Limb (tissue), 2 donors: Measurements from ENCODE around the gene RALGPS1.
A peak's percentile ranks its signal among the peaks of the same experiment; 100 is the strongest.

Experiments used
- DNase-seq, 2 donors: peaks; one replicate each; pipeline ENCODE4 v3.0.0-alpha.2; 2016; ENCODE audit errors: extremely low spot score in 2 of 2

Gene RALGPS1

DNA sequence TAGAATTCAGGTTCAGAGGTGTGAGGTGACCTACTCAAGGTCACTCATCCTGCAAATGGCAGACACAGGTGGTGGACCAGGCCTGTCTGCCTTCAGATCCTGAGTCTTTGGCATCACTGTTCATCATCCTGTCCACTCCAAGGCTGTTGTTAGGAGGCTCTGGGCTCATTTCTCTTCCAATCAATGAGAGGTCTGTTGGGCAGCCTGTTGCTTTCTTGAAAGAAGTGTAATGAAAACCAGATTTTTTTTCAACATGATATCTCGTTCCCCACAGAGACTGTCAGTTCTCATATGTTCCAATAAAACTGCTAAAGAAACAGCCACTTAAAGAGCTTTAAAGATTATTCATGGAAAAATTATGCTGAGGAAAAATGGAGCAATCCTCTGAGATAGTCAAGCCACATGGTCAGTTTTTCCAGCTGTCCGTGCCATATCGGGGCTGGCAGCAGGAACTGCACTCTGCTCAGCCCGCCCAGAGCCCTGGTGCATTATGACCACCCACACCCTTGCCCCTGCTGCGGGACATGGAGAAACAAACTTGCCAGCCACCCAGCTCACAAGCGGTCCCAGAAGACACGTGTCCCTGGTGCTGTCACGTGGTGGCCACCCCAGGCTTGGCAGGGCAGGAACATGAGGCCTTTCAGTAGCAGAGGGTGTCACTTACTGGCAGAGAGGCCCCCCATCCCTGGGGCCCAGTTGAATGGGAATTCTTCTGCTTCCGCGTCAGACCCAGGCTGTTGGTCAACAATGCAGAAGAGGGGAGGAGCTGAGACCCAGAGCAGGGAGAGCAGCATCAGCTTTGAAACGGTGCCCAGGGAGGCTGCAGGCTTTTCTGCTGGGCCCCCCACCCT, 271.6 kb downstream of the RALGPS1 start:
- peak; percentile 81 for DNase-seq

DNA sequence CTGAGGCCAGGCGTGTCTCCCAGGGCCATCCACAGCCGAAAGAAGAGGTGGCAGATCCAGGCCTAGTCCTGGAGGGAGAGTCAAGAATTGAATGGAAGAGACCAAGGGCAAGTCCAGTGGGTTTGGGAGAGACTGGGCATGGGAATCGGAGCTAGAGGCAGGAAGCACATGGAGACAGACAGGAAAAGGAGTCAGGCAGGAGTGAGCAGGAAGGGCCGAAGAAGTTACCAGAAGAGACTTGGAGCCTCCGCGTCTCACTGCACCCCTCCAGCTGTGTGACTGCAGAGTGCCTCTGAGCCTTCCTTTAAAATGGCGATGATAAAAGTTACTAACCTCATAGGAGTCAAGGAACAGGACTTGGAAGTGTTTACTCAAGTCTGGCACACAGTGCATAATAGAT, 272.2 kb downstream of the RALGPS1 start:
- no peak for DNase-seq

DNA sequence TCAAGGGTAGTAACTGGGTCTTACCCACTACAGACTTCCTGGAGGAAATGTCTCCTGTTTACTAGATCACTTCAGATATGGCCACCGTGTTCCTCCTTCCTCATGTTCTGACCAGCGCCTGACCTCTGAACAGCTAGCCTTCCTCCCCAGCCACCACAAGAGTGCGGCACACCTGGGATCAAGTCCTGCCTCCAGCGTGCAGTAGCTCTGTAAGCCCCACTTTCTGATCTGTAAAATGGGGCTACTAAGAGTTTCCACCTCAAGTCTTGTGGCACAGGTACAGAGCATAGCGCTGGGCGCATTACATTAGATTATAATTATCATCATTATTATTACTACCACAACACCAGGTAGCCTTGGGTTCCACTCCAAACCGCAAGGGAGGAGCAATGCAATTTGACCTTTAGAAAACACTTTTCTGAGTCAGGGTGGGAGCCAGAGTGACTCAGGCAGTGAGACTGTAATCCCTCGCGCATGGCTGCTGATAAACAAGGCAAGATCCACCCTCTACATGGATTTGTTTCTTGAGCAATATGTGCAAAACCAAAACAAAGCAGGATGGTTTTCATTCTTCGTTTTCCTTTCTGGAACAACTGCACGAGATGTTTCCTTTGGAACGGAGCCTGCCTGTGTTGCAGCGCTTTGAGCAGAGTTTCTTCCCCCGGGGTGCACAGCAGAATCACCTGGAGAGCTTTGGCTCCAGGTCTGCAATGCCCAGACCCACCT, 272.8 kb downstream of the RALGPS1 start:
- DNase-seq: peak in 1 of 2 donors; percentile 33

DNA sequence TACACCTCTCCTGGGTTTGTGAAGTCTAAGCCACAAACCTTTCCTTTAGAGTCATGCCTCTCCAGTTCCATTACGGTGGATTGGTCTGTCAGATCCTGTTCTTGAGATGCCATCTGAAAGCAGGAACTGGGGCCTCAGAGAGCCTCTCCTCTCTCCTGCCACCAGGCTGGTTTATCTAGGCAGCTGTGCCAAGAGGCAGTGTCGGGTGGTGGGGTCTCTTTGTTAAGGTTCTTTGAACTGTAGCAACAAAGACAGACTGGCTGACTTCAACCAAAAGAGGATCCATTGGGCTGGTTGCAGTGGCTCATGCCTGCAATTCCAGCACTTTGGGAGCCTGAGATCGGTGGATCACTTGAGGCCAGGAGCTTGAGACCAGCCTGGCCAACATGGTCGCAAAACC, 273.8 kb downstream of the RALGPS1 start:
- DNase-seq: no peak

DNA sequence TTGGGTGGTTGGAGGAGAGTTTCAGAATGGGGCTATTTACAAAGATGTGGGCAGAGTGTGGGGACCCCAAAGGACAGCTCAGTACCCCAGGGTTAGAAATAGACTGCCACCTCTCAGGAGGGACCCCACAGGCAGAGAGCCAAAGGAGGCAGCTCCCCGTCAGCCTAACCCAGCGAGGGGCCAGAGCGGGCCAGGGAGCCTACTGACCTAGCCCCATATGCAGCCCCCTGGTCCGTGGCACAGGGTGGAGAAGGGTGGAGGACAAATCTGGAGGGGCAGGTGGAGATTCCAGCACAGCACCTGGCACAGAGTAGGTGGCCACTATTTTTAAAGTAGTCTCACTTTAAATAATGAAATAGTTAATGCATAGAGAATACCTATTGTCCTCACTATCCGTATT, 275.0 kb downstream of the RALGPS1 start:
- no peak for DNase-seq

DNA sequence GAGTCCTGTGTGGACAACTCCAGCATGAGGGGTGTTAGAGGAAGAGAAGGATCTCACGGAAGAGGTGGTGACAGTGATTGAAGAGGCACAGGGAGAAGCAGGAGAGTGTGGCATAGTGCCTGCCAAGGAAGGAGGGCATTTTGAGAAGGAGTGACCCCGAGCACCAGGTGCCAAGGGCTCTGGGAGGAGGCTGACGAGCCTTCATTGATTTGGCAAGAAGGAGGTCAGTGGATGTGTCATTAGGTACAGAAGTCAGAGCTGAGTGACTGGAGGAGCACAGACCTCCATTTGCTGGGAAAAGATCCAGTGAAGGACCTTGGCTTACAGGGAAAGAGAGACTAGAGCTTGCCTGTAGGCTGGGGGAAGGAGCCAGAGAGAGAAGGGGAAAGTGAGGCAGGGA, 278.2 kb downstream of the RALGPS1 start:
- no peak for DNase-seq

DNA sequence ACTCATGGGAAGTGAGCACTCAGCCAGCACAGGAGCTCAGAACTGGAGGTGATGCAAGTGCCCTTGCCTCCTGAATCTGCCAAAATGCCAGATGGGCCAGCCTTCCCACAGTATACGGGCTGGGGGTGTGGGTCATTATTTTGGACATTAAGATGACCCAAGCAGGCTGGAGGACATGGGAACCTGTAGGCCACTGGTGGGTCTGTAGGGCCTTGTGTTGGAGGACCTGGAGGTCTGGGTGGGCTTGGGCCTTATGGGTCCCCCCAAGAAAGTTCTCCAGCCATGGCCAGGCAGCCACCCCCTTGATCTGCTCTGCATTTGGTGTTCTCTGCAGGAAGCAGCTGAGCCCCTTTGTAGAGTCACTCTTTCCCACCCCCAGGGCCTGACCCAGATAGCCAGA, 278.9 kb downstream of the RALGPS1 start:
- no peak for DNase-seq

DNA sequence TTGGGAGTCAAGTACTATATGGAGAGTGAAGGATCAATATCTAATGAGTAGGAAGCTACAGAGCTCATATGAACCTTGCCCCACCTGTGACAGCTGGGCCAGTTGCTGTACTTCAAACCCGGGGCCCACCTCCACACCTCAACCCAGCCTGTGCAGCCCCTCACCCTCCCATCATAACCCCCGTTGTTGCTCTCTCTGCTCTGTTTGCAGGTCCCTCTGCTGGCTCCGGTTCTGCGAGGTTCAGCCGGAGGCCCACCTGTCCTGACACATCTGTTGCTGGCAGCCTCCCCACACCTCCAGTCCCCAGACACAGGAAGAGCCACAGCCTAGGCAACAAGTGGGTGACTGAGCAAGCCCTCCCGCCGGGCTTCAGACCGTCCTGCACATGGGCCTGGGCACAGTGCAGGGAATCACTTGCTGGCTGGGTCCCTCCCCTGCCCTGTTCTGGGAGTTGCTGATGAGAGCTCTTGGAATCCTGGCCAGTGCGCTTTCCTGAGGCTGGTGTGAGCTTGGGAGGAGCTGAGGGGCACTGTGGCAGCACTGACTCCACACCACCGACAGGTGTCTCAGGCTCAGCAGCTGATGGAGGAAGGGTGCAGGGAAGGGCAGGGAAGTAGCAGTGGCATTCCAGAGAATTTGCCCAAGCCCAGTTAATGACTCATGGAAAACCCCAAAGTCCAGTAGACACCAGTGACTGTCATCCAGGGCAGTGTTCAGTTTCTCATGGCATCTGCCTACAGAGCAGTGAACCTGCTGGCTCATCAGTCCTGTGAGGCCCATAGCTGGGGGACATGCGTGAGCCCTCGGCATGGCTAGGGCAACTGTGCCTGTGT, 280.5 kb downstream of the RALGPS1 start:
- DNase-seq: no peak

DNA sequence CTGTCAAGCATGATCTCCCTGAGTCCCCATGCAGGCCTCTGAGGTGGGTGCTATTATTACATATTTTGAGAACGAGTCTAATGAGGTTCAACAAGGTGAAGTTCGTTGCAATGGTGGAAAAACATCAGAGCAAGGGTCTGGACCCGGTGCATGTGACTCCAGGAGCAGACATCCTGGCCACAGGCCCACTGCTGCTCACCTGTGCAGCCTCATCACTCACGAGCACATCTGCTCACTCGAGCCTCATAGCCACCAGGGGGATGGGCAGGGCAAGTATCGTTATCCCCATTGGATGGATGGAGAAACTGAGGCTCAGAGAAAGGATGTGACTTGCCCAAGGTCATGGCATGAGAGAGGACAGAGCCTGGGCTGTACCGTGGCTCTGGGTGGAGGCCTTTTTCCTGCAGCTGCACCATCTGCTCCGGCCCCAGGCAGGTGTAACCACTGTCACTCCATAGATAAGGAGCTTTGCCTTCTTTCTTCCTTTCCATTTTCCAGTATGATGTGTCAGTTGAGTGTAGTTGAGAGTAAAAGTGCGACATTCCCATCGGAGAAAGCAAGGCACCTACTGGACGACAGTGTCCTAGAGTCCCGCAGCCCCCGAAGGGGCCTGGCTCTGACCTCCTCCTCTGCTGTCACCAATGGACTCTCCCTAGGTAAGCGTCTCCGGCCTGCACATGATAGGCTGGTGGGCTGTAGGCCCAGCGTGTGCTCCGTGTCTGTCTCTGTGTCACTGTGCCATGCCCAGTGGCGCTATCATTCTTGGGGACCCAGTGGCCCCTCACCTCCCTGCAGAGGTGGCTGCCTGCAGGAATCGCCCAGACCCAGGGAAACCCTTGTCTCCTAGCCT, 281.6 kb downstream of the RALGPS1 start:
- no peak for DNase-seq

DNA sequence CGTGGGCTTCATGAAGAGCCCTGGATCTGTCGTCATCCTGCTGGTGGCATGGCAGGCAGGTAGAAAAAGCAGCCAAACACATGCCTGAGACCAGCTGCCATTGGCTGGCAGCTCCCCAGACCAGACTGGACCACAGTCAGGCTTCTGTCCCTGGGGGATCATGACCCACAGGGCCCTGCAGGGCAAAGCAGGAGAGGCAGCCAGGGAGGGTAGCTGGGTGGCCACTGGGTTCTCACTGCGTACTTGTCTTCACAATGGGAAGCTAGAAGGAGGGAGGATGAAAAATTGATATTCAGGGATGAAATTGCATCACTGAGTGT, 282.2 kb downstream of the RALGPS1 start:
- DNase-seq: no peak

DNA sequence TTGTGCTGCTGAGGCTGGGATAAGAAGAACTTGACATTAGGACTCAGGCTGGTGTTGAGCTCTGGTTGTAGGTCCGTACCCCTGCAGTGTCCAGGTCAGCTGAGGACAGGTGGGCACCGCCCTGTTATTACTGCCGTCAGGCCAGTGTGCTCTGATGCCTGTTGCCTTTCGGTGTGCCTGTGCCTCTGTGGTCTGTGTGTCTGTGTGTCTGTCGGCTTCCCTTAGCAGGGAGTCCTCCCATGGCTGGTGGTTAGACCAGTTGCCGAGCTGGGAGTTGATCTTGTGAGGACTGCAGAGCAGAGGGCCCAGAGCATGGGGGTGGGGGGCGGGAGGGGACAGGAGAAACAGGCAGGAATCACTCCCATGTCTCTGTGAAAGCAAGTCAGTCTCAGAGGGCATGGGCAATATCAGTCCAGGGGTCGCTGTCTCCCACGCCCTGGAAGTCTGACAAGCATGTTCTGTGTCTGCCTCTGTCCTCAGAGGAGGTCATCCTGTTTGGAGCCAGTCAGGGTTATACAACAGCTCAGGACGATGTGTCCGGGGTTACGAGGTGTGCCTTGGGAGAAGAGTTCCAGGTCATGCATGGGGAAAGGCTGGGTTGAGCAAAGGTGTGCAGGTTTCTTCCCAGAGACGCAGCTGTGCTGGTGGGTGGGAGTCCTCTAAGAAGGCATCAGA, 282.7 kb downstream of the RALGPS1 start:
- no peak for DNase-seq

DNA sequence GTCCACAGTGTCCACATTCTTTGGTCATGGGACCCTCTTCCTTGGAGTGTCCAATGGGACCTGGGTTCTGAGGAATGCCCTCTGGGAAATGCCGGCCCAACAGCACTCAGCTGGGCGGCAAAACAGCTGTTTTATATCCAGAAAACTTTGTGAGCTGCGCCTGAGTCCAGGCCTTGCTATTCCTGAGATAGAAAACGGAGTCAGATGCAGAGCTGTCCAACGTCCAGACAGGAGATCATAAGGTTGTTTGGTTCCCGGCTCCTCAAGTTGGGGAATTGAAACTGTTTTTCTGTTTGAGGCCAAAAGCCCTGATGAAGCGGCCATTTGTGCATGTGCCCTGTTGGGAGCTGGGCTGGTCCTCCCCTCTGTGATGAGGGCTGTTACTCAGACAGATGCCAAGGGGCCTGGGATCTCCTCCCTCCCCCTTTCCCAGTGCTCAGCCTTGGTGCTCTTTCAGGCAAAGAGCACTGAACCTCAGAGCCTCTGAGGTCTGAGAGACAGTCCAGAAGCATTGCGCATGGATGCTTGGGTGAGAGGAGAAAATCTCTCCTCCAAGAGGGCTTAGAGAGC, 283.4 kb downstream of the RALGPS1 start:
- no peak for DNase-seq

DNA sequence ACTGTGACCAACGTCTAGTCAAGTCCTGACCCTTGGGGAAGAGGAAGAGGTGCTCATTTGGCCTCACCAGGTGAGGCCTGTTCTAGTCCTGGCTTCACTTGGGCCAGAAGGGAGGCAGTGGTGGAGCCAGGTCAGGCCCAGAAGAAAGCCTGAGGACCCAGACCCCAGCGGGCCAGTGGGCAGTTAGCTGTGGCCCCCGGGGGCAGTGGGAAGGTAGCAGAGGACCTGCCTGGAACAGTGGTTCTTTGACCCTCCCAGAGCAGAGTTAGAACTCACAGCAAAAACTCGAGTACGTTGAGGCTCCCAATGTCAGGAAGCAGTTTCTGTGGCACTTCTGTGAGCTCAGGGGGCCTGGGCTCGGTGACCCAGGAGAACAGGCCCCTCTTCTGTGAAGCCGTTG, 284.0 kb downstream of the RALGPS1 start:
- DNase-seq: no peak

DNA sequence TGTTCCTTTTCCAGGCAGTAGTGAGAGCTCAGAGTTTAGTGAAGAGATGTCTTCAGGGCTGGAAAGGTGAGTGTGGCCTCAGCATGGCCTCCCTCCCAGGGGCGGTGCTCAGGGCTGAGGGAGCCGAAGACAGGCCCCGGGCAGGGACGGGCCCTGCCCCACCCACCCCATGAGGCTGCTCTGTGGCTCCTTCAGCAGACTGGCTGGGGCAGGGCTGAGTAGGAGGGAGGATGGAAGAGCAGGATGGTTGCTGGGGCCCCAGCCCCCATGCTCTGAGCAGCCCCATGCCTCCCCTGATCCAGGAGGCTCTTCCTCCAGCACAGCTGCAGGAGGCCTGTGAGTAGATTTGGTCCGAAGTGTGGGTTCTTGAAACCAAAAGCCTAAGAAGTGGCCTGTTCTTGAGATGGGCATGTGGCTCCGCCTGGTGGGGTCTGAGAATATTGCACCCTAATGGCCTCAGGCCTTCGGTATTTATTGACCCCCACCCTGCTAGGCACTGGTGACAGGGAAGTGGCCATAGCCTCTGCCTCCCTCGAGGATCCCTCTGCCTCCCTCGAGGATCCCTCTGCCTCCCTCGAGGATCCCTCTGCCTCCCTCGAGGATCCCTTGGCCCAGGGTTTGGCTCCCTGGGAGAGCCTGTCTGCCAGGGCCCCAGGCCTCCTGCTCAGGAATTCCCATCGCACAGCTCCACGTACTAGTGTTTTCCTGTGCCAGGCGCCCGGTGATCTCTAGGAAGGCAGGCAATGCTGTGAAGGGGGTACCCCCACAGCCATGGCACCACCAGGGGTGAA, 284.6 kb downstream of the RALGPS1 start:
- DNase-seq: peak; percentile 85 to 89

DNA sequence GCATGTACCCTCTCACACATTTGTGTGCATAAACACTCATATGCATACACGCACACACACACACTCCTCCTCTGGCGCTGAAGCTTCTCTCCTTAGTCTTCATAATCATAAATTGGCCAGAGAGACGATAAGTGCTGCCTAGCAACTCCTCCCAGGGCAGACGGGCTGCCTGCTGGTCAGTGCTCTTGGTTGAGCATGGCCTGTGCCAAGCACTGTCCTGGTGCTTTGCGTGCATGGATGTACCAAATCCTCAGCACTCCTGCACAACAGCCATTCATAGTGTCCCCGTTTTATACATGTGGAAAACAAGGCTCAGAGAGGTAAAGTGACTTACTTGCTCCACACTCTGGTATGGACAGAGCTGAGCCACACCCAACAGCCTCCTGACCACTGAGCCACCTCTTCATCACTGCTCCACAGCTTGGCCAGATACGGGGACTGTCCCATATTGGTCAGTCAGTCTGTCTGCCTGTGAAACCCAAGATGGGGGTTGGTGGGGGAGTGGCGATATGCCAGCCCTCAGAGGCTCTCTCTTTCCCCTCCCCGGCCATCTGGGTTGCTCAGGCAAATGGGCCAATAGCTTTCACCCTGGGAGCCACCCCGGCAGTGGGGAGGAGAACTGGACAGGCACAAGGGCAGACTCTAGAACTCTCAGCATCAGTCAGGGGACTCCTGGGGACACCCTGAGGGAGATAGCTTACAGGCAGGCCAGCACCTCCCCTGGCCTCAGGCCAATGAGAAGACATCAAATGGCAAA, 285.7 kb downstream of the RALGPS1 start:
- DNase-seq: no peak

DNA sequence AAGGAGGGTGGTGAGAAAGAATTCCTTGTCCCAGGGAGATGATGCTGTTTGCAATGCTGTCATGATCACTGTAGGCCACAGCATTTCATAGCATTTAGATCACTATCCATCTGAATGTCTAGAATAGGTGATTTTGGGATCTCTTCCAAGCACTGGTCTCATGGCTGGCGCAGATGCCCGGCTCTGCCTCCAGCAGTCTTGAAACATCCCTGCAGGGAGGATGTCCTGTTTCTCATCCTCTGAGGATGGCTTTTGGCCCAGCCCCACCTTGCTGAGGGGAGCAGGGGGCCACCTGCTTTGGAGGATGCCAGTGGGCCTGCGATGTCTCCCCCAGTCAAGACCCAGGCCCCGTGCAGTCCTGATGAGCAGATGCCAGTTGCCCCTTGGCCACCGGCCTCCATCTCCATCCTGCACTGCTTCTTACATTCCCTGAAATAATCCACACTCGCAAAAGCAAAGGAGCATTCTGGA, 286.5 kb downstream of the RALGPS1 start:
- no peak for DNase-seq

DNA sequence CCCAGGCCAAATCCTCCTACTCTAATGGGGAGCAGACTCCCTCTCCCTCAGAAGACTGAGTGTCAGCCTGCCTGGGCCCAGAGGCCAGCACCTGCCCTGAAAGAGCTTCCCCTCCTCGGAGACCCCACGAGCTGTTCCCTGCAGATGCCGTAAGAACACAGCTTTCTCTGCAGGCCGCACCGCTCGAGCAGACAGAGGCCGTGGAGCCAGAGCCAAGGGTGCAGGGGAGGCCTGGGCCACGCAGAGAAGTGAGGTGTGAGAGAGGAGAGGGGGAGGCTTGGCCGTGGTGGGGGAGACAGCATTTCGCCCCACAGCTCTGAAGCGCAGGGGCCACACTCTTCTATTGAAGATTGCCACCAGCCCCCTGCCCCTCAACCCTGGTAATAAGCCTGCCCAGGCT, 287.1 kb downstream of the RALGPS1 start:
- no peak for DNase-seq

DNA sequence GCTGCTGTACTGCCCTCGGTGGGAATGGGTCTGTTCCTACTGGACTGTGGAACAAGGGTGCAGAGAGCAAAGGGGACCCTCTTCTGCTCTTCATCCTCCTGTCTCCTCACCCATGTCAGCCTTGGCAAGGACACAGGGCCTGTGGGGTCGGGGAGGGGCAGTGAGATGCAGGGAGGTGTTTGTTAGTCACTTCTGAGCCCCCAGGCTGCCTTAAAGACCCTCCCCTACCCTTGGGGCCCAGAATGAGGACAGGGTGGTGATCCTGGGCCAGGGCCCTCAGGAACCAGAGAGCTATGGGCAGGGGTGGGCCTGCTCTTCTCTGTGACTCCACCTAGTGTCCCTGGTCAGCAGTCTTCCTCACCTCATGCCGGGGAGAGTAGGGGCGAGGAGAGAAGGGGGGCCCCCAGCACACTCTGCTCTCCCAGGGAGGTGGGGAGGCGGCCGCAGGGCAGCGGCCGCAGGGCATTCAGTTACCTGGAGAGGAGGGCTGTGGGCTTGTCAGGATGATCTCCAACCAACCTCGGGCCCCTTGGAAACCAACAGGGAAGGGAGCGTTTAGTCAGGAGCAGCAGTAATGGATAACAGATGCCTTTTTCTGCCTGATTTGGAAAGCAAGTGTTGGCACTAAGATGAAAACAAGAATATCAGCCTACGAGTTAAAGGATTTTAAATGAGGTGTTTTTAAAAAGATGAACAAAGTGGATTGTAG, 288.0 kb downstream of the RALGPS1 start:
- peak in 1 of 2 donors; percentile 51 for DNase-seq
